Posterior vena cava (tissue), 2 donors: Measurements from ENCODE around the gene TCF7. TPM values are rescaled to one million over a fixed set of nuclear protein-coding genes. Genes with fewer than 3 reads are reported as not detected.

ENCODE experiments used
- DNase-seq: peaks from one replicate; pipeline ENCODE4 v3.0.0-alpha.2; 2020; ENCODE audit warnings: low spot score
- intact Hi-C, 2 donors: fragments of 100-400 bp; cut with DNase I; formaldehyde crosslinking; loops; one replicate each; pipeline versions ENCODE4 v1.14.1 to v1.14.2; 2022 to 2023
- total RNA-seq, 2 donors: library from RNA; stranded (reverse); fragmentation: NEBNext Ultra II Directional; extraction: Animal tissue kit (Norgen Biotek cat#: 25700); gene quantifications; one replicate each; pipeline ENCODE4 v1.2.1, GENCODE V29; 2021
- donor health status: DM: yes; HTN: yes; CAD: no.
- donor health status: DM: yes; HTN: yes; CAD: no.

The TCF7 gene
- total RNA-seq, 2 donors from 2014 or later: 1.0 to 1.6 TPM

DNA sequence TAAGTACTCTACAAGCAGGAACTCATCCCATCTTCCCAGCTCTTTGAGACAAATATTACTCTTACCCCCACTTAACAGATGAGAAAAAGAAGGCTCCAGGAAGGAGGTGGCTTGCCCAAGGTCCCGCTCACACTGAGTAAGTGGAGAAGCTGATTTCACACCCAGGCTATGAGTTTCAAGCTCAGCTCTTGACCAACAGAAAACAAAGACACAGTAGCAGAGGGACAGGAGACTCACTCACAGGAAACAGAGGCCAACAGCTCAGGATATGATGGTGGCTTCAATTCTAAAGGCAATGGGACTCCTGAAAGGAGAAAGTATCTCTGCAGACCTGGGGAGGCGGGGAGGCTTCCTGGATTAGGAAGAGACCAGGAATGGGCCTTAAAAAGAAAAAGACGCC lies 6.7 kb upstream of the TCF7 start:
- no peak for DNase-seq
- intact Hi-C loops: no loop called here

DNA sequence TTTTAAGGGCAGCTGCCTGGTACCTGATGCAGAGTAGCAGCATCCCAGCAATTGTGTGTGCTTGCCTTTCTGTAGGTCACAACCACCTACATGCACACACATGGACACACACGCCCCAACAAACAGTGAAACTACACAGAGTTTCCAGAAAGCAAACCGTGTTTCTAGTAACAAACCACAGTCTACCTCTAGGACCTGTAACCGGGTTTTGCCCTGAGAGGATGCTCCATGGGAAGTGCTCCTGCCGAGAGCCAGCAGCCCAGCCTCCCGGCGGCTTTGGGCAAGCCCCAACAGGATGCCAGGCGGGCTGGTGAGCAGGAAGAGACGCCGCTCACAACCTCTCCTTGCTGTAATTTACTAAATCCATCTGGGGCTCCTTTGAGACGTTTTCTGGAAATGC lies 4.1 kb upstream of the TCF7 start:
- intact Hi-C loops: no loop called here
- DNase-seq: no peak

DNA sequence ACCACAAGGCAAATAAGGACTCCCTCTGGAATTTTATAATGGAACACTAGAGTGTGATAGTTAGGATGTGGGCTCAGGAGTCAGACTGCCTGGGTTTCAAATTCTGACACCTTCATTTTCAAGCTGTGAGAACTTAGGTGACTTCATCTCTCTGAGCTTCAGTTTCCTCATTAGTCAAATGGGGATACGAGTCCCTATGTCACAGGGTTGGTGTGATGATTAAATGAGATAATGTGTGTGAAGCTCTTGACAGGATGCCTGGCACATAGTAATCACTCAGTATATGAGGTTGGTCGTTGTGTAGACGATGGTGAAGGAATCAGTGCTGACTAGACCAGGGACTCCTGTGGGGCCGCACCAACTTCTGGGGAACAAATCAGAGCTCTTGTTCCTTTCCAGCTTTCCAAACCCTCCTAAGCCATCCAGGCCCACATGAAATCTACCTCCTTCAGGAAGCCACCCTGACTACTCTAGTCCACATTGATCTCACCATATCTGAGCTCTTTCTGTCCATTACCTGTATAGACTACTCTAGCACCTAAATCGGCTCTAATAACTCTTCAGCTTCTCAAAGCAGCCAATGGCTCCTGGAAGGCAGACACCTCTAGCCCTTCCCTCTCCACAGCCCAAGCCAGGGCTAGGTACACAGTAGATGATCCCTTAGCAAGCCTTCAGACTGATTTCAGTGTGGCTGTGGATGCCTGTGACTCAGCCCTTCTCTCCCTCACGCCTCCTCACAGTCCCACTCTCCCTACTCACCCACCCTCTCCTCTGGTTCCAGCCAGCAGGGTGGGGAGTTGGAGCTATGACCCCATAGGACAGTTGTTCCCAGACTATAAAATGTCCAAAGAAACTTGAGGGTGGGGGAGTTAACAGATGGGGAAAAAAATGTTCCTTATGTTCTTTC lies 2.5 kb upstream of the TCF7 start:
- DNase-seq: no peak
- intact Hi-C loops: no loop called here

DNA sequence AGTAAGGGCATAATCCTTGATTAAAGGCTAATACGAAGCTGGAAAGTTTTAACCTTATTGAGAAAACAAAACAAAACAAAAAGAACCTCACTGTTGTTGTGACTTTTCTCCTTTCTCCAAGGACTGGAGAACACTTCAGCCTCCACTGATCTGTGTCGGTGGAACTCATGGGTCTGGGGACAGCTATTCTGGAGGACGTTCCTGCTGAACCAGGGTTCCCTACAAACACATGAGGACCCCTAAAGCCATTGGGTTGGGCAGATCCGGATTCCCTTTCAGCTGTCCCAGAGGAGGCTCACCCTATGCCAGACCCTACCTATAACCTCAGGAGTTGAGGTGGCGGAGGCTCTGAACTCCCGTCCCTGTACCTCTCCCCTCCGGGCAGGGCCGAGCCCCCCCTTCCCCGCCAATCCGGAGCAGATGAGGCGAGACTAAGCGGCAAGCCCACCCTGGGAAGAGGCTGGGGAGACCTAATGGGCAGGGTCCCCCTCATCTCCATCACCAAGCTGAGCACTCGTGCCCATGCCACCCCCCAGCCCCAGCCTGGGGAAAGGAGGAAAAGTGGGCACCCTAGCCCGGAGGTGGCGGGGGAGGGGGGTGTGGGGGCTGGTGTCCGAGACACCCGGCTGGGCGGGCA lies 1.6 kb upstream of the TCF7 start:
- intact Hi-C loops: no loop called here
- DNase-seq: no peak

DNA sequence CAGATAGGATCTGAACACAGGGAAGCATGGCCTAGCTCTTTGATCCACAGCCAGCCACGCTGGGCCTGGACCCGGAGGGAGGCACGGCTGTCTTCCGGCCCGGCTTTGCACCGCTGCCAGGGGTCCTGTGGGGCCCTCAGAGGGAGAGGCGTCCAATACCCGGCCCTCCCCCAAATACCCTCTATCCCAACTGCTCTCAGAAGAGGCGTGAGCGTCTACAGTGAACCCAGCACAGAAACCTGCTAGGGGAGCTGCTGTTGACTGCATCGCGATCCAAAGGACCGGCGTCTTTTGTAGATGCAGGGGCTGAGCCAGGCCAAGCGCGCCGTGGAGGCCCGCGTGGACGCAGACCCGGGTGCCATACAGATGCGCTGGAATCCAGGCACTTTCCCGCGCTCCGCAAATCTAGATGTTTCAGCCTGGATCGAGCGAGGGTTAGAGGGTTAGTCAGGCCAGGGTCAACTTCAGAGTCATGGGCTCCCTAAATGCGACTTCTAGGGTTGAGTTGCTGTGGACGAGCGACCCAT lies 1.1 kb upstream of the TCF7 start:
- intact Hi-C loops: no loop called here
- DNase-seq: no peak

DNA sequence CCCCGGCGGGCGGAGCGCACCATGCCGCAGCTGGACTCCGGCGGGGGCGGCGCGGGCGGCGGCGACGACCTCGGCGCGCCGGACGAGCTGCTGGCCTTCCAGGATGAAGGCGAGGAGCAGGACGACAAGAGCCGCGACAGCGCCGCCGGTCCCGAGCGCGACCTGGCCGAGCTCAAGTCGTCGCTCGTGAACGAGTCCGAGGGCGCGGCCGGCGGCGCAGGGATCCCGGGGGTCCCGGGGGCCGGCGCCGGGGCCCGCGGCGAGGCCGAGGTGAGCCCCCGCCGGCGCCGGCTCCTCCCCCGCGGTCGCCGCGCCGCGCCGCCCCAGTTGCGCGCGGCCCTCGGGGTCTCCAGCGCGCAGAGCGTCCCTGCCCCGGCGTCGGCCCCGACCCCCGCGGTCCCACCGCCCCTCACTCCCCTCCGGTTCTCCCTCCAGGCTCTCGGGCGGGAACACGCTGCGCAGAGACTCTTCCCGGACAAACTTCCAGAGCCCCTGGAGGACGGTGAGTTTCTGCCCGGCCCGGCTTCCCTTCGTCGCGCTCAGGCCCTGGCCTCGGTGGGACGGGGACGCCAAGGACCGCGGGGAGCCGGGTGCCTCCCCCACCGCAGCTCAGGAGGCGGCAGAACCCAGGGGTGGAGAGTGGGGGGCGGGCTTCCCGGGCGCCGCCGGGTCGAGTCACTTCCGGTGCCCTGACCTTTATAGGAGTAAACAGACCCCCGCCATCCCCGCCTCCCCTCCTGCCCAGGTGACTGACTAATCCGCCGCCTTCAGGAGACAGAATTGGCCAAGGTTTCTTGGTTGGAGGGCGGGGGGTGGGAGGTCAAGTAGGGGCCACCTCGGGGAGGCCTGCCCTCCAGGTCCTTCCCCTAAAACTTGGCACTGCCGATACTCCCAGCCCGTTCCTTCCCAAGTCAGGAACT lies 665 bp downstream of the TCF7 start:
- no peak for DNase-seq
- intact Hi-C loops: no loop called here

DNA sequence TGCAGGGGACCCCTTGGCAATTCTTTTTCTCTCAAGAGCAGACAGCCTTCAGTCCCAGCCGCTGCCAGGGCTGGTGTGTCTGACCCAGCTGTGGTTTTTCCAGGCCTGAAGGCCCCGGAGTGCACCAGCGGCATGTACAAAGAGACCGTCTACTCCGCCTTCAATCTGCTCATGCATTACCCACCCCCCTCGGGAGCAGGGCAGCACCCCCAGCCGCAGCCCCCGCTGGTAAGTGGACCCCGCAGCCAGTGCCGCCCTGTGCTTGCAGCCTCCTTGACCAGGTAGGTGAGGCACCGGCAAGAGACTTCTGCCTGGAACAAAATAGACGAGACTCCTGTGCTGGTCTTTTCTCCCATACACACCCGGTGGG lies 1.3 kb downstream of the TCF7 start:
- DNase-seq: no peak
- intact Hi-C loops: no loop called here

DNA sequence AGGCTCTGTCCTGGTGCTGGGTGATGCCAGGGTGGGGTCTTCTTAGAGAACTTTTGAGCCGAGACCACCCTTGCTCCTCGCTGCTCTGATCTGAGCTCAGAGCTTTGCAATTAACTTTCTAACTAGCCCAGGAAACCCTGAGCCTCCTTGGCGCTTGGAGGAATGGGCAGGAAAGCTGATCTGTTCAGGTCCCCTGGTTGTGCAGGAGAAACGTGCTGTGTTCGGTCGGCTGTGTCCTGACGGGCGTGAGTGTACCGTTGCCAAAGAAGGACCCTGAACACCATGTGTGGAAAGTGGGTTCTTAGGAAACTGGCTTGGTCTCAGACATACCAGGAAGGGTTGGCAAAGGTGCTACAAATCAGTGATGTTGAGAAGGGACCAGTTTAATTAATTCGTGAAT lies 1.8 kb downstream of the TCF7 start:
- no peak for DNase-seq

DNA sequence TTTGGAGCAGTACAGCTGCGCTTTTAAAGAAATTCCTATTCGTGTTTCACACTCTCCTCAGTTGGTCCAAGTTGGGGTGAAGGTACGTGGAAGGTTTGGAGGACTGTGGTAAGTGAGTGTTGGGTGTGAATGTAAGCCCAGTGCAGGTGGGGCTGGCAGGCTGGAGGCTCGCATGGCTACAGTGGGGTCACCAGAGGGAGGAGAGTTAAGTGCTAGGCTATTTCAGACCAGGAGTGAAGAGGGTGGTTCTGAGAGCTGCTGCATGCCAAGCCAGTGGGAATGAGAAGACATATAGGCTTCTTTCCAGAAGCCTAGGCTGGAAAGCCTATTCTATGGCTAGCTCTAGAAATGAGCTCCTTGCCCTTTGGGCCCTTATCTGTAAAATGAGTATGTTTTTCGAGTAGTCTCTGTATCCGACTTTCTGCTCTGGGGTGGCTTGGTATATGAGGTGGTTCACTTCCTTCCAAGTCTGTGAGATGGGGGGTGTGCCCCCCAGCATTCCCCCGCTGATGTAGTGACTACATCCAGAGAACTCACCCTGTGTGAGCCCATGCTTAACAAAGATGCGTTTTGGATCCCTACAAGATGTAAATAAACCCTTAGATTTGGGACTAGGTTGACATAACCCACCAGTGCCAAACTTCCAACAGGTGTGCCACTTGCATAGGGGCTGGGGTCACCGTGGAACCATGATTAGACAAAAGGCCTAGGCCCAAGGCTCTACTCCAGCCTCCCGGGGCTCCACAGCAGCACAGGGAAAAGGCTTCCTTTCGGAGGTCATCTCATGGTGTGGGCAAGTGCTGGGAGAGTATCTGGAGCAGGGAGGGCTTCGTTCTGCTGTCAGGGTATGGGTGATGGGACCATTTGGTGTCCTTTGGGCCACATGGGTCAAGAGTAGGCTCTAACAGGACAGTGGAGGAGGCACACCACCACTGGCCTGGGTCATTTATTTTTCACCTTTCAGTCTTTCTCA lies 2.6 kb downstream of the TCF7 start:
- intact Hi-C loops: no loop called here
- DNase-seq: no peak

More for the DNA sequence above, 1.8 kb downstream of the TCF7 start:
- intact Hi-C loops: no loop called here

DNA sequence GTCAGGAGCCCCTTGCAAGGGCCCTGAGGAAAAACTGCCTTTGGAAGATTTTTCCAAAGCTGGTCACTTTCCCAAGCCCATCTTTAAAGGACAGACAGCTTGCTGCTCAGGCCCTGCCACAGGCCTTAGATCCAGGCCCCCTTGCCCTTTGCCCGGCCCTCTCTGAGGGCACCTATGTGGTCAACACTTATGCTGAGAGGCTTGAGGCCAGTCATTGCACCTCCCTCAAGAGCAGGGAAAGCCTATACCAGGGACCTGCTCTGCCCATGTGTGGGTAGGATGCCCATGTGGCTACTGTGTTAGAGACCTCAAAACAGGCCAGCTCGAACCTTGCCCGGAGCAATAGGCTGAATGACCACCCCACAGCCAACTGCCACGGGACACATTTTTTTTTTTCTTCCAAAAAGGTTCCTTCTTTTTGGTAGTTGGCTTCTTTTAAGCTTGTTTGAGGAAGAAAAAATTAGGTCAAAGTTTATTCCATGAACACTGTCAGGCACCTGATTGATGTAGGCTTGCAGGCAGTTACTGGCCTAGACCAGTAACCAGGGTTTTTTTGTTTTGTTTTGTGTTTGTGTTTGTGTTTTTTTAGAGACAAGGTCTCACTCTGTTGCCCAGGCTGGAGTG lies 3.8 kb downstream of the TCF7 start:
- no peak for DNase-seq
- intact Hi-C loops: no loop called here

DNA sequence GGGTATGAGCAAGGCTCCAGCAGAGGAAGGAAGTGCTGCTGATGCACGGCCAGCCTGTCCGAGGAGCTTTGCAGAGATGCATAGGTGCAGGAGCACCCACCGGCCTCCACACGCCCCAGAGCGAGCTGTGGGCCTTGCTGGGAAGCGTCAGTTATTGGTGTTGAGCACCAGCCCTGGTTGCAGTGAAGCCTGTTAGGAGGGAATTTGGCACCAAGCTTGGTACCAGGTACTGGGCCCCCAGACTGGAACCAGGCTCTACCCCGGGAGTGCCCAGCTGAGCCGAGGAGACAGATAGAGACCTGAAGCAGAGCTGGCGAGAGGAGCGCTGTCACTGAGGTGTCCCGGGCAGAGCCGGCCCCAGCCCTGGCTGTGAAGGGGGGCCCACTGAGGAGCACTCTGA lies 5.2 kb downstream of the TCF7 start:
- intact Hi-C loops: no loop called here
- no peak for DNase-seq

DNA sequence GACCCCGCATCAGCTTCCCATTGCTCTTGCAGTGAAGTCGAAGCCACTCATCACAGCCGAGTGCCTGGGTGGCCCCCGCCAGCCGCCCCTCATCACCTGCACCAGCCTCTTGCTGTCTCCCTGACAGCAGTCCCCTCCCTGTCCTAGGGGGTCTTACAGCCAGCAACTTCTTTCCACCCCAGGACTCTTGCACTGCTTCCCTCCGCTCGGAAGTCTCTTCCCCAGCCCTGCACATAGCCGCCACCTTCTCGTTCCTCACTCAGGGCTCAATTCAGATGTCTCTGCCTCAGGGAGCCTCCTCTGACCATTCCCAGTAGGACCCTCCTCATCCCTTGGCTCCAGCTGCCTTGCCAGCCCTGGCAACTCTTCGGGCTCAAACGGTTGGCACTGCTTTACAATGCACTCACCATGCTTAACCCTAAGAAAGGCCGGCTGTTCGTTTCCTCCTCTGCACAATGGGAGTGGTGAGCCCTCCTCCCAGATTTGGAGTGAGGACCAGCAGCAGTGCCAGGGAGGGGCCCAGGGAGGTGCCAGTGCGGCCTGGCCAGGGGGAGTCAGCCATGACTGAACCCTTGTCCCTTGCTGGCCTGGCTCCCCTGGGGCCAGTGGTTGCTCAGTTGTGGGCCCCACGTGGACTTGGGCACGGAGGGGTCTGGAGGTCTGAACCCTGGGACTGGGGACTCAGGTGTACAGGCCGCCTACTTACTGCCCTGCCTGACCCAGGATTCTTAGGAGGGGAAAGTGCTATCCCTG lies 6.1 kb downstream of the TCF7 start:
- no peak for DNase-seq
- intact Hi-C loops: no loop called here

DNA sequence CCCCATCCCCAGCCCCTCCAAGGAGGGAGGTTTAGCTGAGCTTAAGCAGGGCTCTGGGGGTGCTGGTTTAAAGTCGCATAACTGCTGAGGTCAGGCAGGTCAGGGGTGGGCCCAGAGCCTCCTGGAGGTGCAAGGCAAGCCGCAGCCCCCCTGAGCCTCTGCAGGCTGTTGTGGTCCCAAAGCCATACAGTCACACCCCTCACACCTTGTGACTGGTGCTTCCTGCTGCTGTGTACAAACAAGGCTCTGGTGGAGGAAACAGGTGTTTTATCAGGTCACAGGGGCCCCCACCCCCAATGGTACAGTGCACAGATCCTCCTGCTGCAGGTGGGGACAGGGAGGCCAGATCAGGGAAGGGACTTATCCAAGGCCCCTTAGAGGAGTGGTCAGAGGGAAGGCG lies 8.0 kb downstream of the TCF7 start:
- no peak for DNase-seq
- intact Hi-C loops: no loop called here

DNA sequence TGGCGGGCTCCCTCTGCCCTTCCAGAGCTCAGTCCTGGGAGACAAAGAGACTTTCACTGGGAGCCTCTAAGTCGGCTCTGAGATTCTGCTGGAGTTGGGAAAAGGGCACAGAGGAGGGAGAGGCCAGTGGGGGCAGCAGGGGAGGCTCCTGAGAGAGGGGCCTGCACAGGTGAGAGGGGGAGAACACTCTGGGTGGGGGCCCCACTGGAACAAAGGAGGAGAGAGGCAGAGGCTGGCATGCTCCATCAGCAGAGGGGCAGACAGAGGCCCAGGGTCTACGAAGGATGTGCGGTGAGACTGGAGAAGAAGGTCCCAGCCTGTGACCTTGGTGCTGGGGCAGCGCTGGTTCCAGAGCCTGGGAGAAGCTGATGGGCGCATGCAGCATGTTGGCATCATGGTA lies 8.9 kb downstream of the TCF7 start:
- intact Hi-C loops: no loop called here
- DNase-seq: no peak

DNA sequence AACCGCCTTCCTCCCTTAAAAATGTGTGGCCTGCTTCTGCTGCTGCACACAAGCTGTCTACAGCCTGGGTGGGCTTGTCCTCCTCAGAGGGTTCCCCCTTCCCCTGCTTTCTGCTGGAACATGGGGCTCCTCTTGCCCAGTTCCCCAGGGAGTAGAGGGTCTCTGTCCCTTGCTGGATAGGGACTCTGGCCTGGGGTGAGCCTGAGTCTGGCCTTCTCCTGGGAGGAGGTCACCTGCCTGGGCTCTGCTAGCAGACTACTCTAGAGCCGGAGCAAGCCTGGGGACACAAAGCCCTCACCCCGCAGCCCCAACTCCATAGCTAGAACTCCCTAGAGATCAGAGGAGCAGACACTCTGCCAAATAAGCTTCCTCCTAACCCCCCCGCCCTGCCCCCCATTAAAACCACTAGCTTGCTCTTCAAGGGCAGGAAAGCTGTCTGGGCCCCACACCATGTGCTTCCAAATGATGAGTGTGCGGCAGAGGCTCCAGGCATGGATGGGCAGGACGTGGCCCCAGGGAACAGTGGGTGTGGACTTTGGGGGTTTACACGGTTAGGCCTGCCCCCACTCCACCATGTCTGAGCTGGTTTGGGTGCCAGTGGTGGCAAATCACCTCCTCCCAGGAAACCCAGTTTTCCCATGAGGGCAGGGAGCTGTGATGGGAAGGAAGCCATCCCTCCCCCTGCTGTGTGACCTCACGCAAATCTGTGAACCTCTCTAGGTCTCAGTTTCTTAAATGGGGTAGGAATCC lies 10.0 kb downstream of the TCF7 start:
- no peak for DNase-seq
- intact Hi-C loops: no loop called here

DNA sequence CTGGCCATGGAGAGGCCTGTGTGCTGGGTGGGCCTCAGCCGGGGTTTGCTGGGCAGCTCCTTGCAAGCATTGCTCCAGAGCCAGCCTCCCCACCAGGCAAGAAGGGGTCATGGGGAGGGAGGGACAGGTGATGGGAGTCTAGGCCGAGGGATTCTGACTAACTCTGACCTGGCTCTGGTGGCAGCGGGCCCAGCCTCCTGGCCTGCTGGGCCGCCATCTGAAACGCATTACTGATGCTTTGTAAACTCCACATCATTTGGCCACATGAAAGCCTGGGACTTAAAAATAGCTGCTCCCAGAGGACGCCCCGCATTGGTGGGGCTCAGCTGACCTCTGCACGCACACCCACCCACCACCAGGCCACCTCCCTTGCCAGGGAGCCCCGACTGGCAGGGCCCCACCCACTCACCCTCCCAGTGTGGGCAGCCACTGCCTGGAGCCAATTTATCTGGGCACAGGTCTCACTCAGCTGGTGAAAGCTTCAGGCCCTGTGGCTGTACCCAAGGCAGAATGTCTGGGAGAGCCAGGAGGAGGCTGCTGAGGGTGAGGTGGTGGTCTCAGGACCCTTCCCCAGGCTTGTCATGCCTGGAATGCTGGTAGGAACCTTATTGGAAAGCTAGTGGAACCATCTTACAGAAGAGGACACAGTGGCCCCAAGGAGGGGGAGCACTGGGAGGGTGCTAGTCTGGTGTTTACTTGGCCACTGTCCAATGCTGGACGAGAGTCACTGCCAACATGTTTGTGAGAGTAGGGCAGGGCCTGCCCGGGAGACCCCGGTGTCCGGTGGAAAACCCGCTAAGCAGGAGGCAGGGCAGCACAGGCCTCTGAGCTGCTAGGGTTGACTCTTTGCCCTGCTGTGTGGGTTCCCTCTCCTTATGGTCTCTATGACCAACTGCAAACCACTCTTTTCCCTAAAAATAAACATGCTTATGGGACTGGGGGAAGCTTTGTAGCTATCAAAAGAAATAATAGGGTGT lies 10.8 kb downstream of the TCF7 start:
- intact Hi-C loops: no loop called here

More for the DNA sequence above, 10.8 kb downstream of the TCF7 start:
- DNase-seq: no peak
